HepG2 (cell line): ENCODE results near the gene ENTPD5. TPM values are rescaled to one million over a fixed set of nuclear protein-coding genes. Genes with fewer than 3 reads are reported as not detected.
A peak's percentile ranks its signal among the peaks of the same experiment; 100 is the strongest.

Experiments
- CHCHD3 ChIP-seq: sonication (generic); formaldehyde crosslinking; IDR thresholded peaks from 2 replicates; pipeline ENCODE4 v1.8.0; 2022; ENCODE audit warnings: mild to moderate bottlenecking, missing genetic modification reagents, moderate library complexity
- CHD4 ChIP-seq: fragments of 200-600 bp; sonication (generic); IDR thresholded peaks from 2 replicates; pipeline ENCODE4 v1.7.0; 2017; ENCODE audit warnings: mild to moderate bottlenecking, low read length, borderline replicate concordance
- MED1 ChIP-seq: sonication (generic); formaldehyde crosslinking; IDR thresholded peaks from 2 replicates; pipeline ENCODE4 v1.4.0; 2020; ENCODE audit warnings: missing genetic modification reagents
- PRDM15 ChIP-seq: sonication (generic); formaldehyde crosslinking; IDR thresholded peaks from 2 replicates; pipeline ENCODE4 v1.4.0; 2020; ENCODE audit warnings: missing genetic modification reagents
- TARDBP ChIP-seq: sonication (generic); formaldehyde crosslinking; IDR thresholded peaks from 2 replicates; pipeline ENCODE4 v1.8.0; 2022; ENCODE audit warnings: mild to moderate bottlenecking, missing genetic modification reagents
- TOPORS ChIP-seq: sonication (generic); formaldehyde crosslinking; IDR thresholded peaks from 2 replicates; pipeline ENCODE4 v1.8.0; 2023; ENCODE audit warnings: mild to moderate bottlenecking, missing genetic modification reagents
- YY1 ChIP-seq: IDR thresholded peaks from 2 replicates; pipeline ENCODE4 v1.6.1; 2011; ENCODE audit warnings: low read length, low read depth, moderate library complexity, mild to moderate bottlenecking; ENCODE audit not compliant: insufficient read depth, insufficient replicate concordance
- ZBTB39 ChIP-seq: sonication (generic); formaldehyde crosslinking; IDR thresholded peaks from 2 replicates; pipeline ENCODE4 v1.5.0; 2020; ENCODE audit warnings: missing genetic modification reagents
- ZNF275 ChIP-seq: sonication (generic); formaldehyde crosslinking; IDR thresholded peaks from 2 replicates; pipeline ENCODE4 v1.8.0; 2022; ENCODE audit warnings: missing genetic modification reagents, mild to moderate bottlenecking, inconsistent platforms, borderline replicate concordance
- ZNF318 ChIP-seq: sonication (generic); formaldehyde crosslinking; IDR thresholded peaks from 2 replicates; pipeline ENCODE4 v1.4.0; 2020; ENCODE audit warnings: mild to moderate bottlenecking, missing genetic modification reagents
- ZNF326 ChIP-seq: sonication (generic); formaldehyde crosslinking; IDR thresholded peaks from 2 replicates; pipeline ENCODE4 v1.4.0; 2020; ENCODE audit warnings: missing genetic modification reagents, borderline replicate concordance
- ZNF383 ChIP-seq: sonication (generic); formaldehyde crosslinking; IDR thresholded peaks from 2 replicates; pipeline ENCODE4 v1.4.0; 2020; ENCODE audit warnings: missing genetic modification reagents, mild to moderate bottlenecking, borderline replicate concordance
- ZNF552 ChIP-seq: sonication (generic); formaldehyde crosslinking; IDR thresholded peaks from 2 replicates; pipeline ENCODE4 v1.9.0; 2022; ENCODE audit warnings: missing genetic modification reagents, mild to moderate bottlenecking, borderline replicate concordance
- ZNF780A ChIP-seq: sonication (generic); formaldehyde crosslinking; IDR thresholded peaks from 2 replicates; pipeline ENCODE4 v1.8.0; 2022; ENCODE audit warnings: mild to moderate bottlenecking, missing genetic modification reagents, moderate library complexity
- polyA plus RNA-seq, 8 experiments: library from polyadenylated mRNA; depleted of rRNA in 3 of 8; stranded (reverse) in 7 of 8; unstranded in 1 of 8; fragments of >200 nt; fragmentation: Illumina TruSeq in 4 of 8; extraction: Trizol in 4 of 8; gene quantifications; 2 replicates each; pipeline versions ENCODE4 v1.2.1 to v1.2.3, GENCODE V29; 2011 to 2016; ENCODE audit warnings: low read depth in 4 of 8, missing spikeins in 1 of 8, mixed read lengths in 1 of 8; ENCODE audit not compliant: insufficient read depth in 1 of 8
- total RNA-seq, 5 experiments: library from RNA; depleted of rRNA; stranded (reverse); fragments of >200 nt; fragmentation: Illumina TruSeq; extraction: Trizol; gene quantifications; 2 replicates each; pipeline ENCODE4 v1.2.3, GENCODE V29; 2016; ENCODE audit warnings: low read depth in 1 of 5

ENTPD5 gene
- total and polyA plus RNA-seq, 2 of the 13 experiments (the other 11 are each of a cell fraction or from before 2014, with no cell fraction given), result 33.8 to 43.3 TPM

GRCh38 chr14:73996731-73997107, 22.4 kb downstream of the ENTPD5 start (continued):
- TF ChIP-seq ZBTB39 (0 out of 2 replicates have a peak, but pooled peaks have one; percentile 50), PRDM15 (CRISPR knock-in tag) (no peak), ZNF552 (CRISPR knock-in tag) (no peak), ZNF383 (no peak), TARDBP (CRISPR knock-in tag) (peak; percentile 76), ZNF326 (CRISPR knock-in tag) (no peak), CHCHD3 (no peak; the same call in 1 of the 2 replicates), CHD4 (peak; percentile 70; the same call in 1 of the 2 replicates), ZNF275 (CRISPR knock-in tag) (no peak), ZNF318 (CRISPR knock-in tag) (no peak), YY1 (no peak), TOPORS (CRISPR knock-in tag) (0 out of 2 replicates have a peak, but pooled peaks have one; percentile 24), ZNF780A (CRISPR knock-in tag) (no peak), MED1 (peak; percentile 81; the same call in 1 of the 2 replicates)
